Right renal cortex interstitium (tissue), 3 donors: ENCODE results near the gene GP2. TPM values are rescaled to one million over a fixed set of nuclear protein-coding genes. Genes with fewer than 3 reads are reported as not detected.

Experiments used
- DNase-seq, 3 donors: peaks; one replicate each; pipeline ENCODE4 v3.0.0-alpha.2; 2013; ENCODE audit warnings: low read depth in 3 of 3, low spot score in 2 of 3
- polyA plus RNA-seq, 3 donors: library from polyadenylated mRNA; unstranded; fragments of 120-200 nt; gene quantifications; one replicate each; pipeline ENCODE4 v1.2.1, GENCODE V29; 2013; ENCODE audit not compliant: insufficient read length in 3 of 3

Gene GP2
- polyA plus RNA-seq, 3 donors = 1.8 to 3.2 (median 2.0) TPM

DNA sequence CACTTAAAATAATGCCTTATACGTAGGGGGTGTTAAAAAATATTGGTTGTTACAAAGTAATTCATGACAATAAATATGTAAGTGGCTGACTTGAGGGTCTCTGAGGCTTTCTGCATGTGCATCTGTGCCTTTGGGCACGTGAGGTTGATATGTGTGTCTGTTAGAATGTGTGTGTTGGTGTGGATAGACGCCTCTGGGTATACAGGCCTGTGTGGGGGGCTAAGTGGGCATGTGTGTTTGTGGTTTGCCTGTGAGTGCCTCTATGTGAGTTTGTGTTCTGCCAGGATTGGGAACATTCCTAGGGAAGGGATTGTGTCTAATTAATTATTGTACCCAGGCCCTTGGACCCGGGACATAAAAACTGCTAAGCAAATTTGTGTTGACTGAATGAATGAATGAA is 19.0 kb downstream of the GP2 start:
- DNase-seq = no peak

DNA sequence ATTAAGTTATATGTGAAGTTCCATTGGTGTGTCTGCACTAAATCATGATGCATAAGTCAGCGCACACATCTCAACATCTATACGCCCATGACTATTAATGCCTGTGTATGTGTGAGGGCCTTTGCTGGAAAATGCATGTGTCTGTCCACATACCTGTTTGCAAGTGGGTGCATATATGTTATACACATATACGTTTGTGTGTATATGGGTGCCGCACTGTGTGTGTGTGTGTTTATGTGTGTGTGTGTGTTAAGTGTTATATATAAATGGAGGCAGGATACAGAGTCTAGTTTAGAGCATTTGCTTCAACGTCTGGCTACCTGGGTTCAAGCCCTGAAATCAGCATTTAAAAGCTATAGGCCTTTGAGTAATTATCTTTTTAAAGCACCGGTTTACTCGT is 19.5 kb downstream of the GP2 start:
- no peak for DNase-seq

- DNase-seq = no peak
These were observed 20.1 kb downstream of the GP2 start for GRCh38 chr16:20307240-20307671.

- no peak for DNase-seq
These were observed 20.9 kb downstream of the GP2 start for GRCh38 chr16:20306401-20306800.

DNA sequence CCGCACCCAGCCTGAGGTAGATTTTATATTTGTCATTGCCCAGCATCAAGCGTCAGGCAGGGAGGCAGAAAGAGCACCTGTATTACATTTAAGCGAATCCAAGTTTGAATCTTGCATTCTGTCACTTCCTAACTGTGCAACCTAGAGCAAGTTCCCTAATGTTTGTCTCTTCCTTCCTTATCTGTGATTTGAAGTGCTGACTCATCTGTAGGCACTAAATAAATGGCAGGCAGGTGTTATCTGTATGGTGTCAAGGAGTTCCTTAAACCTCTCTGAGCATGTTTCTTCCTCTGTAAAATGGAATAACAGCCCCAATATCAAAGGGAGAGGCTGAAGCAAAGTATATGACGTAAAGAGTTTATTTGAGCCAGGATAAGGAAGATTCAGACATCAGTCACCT is 24.3 kb downstream of the GP2 start:
- DNase-seq = no peak

DNA sequence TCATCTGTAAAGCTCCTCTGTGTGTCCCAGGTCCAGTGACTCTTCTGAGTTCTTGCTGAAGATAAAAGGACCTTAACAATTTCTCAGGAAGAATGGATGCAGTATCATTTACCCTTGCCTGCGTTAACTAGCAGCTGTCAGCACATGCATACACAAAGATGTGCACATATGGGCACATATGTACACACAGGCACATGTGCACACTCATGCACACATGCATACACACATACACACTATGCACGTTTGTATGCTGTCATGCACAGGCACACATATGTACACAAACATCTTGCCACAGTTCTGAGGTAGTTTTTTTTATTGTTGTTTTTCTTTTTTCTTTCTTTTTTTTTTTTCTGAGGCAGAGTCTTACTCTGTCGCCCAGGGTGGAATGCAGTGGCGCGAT is 24.9 kb downstream of the GP2 start:
- DNase-seq = no peak

DNA sequence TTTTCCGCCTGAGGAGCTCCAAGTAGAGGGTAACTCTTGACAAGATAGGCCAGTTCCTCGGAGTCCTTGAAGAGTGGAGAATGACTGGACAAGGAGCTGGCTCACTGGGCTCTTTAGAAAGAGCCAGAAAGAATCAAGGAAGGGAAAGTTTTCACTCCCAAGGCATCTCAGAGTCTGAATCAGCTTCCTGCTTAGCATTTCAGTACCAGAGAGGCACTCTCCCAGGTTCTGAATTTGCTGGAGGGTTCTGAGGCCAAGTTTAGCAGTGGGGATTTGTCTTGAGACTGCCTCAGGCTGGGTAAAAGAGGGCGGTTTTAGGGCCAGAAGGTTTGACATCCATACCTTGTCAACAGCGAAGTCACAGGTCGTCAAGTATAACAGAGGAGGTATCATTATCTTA is 25.5 kb downstream of the GP2 start:
- DNase-seq = no peak

DNA sequence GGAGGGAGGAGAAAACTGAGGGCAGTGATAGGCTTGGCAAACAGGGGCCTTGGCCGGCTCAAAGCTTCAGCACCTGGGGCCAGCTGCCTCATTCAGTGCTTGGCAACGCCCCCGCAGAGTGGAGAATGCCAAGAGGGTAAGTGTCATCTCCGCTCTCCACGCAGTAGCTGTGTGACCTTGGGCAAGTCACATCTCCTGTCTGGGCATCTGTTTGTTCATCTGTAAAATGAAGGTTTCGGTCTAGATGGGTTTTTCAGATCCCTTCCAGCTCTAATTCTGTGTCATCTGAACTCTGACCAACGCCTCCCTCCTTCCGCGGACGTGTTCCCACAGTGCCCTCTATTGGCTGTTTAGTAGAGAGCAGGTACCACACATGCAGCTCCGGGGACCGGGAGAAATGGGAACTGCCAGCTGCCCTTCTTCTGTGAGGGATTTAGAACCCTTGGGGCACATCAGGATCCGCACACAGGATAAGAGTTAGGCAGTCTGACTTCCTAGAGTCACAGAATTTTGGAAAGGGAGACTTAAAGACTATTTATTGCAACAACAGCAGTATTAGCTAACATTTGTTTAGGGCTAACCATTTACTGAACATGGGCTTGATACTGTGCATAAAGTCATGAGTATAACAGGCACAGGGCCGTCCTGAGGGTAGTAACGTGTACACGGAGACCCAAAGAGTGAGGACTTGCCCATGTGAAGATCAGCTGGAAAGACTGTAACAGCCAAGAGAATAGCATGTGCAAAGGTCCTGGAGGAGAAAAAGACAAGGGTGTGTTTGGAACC is 26.8 kb downstream of the GP2 start:
- peak in 2 of 3 donors; percentile 13 to 36 for DNase-seq

DNA sequence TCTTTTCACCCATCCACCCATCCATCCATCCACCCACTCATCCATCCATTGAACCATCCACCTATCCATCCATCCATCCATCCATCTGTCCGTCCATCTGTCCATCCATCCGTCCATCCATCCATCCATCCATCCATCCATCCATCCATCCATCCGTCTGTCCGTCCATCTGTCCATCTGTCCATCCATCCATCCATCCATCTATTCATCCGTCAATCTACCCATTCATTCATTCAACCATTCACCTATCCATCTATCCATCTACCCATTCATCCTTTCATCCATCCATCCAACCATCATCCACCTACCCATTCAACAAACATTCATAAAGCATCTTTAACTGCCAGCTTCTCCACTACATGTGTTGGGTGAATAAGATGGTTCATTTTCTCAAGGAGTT is 28.9 kb downstream of the GP2 start:
- DNase-seq = no peak

DNA sequence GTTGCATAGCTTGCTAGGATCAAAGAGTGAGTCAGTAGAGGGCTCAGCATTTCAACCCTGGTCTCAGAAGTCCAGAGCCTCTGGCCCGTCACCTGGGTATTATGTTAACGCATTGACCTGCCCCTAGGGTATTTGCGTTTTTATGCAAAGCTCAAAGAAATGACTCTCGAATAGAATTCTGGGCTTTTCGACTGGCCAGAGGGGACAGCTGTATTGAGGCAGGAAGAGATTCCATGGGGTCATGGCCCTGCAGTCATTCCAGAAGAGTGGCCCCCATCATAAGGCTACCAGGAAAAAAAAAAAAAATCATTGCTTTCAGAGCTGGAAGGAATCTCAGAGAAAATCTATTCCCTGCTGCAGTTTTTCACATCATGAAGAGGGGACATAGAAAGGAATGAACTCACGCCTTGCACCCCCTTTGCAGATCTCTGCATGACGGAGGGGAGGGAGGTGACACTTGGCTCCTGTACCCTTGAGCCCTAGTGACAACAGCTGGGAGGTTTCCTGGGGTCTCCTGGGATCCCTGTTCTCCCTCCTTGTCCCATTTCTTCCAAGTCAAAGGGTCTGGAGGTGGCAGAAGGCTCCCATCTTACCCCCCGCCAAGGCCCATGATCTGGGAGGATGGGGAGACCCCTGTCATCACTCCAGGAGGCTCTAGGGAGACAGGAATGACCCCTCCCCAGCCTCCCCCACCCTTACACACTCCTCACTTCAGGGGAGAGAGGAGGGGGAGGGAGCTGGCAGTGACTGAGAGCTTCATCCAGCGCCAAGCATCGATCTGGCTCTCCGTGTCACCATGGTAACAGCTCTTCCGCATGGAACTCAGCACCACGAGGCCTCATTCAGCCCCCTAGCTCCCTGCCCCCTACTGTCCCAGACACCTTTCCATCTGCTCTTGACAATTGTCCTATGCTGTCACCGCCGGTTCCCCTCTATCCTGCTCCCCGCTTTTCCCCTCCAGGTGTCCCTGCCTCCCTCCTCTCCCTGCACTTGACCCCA is 35.8 kb downstream of the GP2 start:
- no peak for DNase-seq

DNA sequence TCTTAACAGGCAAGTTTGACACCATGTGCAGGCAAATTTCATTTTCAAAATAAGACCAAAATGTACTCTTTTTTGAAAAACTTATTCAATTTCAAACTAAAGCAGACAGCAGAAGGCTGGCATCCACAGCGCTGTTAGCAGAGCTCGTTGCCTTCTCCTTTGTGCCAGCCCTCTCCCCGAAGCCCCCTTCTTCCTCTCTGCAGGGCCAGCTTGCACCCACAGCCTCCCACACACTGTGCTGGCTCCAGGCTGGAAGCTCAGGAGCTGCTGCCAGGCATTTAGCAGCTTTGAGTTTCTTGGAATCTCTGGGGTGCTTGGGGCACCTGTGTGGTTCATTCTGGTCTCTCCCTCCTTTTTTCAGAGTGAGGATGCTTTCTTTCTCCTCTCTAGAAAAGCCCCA is 37.7 kb downstream of the GP2 start:
- no peak for DNase-seq

- DNase-seq = no peak
These were observed 41.3 kb downstream of the GP2 start for GRCh38 chr16:20285993-20286499.

DNA sequence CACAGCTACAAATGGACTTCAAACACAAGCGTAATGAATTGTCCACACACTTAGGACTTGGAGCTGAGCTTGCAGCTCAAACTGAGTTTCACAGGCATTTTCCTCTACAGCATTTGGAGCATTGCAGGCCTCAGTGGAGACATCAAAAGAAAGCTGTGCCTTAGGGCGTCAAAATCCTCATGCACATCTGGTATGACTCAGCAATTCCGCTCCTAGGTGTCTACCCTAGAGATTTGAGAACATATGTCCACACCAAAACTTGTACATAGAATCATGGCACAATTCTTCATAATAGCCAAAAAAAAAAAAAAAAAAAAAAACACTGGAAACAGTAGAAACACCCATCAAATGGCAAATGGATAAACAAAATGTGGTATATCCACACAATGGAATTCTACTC is 47.1 kb downstream of the GP2 start:
- no peak for DNase-seq

- DNase-seq = no peak
These were observed 55.4 kb downstream of the GP2 start for GRCh38 chr16:20271893-20272292.

- no peak for DNase-seq
These were observed 58.9 kb downstream of the GP2 start for GRCh38 chr16:20268409-20268808.

DNA sequence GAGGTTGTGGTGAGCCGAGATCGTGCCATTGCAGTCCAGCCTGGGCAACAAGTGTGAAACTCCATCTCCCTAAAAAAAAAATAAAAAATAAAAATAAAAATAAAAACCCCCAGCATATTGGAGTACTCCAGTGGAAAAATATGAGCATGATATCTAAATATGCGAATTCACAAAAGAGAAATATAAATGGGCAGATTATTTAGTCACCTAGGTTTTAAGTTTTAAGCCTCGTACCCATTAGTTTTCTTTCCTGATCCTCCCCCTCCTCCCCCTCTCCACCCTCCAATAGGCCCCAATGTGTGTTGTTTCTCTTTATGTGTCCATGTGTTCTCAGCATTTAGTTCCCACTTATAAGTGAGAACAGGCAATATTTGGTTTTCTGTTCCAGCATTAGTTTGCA is 62.3 kb downstream of the GP2 start:
- no peak for DNase-seq

DNA sequence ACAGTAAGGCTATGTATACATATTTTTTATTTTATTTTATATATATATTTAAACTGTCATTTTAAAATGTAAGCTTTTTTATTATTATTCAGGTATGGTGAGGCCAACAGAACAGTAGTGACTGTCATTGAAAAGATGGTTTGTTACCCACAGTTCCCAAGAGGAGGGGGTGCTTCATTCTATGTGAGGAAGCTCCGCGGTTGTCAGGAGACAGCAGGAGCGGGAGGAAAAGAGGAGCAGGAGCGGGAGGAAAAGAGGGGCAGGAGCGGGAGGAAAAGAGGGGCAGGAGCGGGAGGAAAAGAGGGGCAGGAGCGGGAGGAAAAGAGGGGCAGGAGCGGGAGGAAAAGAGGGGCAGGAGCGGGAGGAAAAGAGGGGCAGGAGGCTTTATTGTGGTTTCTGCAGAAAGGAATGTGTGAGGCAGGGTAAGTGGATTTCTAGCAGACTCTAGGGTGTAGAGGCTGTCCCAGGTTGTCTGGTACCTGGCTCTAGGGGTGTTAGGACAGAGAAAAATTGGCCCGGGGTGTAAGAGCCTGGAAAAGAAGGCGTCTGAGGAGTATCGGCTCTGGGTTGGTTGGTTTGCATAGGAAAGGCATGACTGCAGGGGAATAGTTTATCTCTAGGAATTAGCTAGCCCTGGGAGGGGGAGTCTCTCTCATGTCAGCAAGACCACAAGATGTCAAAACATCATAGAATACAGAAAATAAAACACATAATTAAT is 64.0 kb downstream of the GP2 start:
- no peak for DNase-seq

DNA sequence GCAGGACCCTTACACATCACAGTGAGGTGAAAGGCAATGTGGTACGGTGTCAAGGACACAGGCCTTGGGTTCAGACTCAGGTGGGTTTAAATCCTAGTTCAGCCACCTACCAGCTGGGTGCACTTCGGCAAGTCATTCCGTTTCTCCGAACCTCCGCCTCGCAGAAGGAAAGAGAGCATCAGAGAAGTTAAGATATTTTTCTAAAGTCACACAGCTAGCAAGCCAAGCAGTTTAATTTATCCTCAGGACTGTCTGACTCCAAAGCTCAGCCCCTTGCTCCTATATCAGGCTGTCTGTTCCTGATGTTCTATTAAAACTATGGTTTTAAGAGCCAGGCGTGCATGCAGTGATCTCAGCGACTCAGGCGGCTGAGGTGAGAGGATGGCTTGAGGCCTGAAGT is 65.1 kb downstream of the GP2 start:
- DNase-seq = no peak

DNA sequence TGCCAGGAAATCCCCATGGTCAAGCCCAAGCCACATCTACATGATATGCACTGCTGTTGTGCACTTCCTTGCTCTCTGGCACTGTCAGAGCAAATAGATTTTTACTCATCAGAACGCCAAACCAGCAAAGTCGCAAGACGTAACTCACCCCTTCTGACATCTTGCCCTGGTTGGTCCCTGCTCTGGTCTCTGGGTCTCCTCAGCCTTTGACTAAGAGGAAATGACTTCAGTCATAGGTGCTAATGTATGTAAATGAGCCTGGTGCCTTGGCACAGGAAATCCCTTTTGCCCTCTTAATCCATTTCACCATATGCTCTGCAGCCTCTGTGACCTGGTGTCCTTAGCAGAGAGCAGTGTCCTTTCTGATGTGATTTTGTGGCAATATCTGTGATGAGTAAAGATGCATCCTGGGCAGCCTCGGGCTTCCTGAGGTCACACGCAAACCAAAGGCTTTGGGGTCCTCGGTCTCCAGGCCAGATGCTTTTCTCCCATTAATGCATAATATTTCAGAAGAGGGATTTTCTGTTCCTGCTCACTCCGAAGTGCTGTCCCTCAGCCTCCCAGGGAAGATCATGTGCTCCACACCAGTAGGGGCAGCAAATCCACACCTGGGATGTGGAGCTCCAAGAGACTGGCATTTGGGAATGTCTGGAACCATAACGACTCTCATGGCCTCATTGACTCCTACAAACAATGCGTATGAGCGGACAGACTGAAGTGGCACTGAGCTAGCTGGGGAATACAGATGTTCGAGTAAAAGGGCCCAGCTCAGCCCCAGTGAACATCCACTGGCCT is 66.9 kb downstream of the GP2 start:
- DNase-seq = no peak
